GDM1 (cell line): Measurements from ENCODE around the gene PCDHGC4.

ENCODE experiments used
- DNase-seq: peaks from one replicate; lab custom pipeline; 2025; lab: John Stamatoyannopoulos, UW

PCDHGC4 gene

GRCh38 chr5:141512911-141513626 is 28.2 kb downstream of the PCDHGC4 start:
- DNase-seq, result no peak

- DNase-seq, result no peak
These were observed 28.9 kb downstream of the PCDHGC4 start for GRCh38 chr5:141513627-141514329.

DNA sequence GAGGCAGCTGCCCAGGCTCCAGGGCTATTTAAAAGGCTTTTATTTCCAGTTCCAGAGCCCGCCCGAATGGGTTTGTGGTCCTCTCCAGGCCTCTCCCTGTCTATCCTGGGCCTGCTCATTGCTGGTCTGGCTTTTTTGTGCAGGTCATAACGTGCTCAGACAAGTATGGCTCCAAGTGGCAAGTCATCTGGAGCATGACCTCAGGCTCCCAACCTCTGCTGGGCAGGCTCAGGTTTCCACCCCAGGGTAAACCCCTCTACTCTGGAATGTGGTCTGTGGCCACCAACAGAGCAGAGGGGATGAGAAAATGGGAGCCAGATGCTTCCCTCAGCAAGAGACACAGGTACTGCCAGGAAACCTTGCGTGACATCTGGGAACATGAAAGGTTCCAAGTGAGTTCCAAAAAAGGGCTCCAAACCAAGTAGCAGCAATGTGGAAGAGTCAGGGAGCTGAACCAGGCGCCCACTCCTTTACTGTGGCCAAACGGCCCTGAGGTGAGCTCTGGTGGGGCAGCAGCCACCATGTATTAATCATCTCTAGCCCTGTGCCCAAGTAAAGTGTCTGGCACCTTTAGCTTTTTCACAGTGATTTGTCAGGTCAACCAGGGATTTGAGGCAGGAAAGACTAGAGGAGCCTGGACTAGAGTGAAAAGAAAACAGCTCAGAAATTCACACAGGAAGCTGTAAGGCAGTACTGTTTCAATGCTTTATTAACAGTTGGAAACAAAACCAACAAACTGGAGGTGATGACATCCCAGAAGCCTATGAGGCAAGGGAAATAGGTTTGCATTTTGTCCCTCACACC is 29.7 kb downstream of the PCDHGC4 start:
- no peak for DNase-seq

DNA sequence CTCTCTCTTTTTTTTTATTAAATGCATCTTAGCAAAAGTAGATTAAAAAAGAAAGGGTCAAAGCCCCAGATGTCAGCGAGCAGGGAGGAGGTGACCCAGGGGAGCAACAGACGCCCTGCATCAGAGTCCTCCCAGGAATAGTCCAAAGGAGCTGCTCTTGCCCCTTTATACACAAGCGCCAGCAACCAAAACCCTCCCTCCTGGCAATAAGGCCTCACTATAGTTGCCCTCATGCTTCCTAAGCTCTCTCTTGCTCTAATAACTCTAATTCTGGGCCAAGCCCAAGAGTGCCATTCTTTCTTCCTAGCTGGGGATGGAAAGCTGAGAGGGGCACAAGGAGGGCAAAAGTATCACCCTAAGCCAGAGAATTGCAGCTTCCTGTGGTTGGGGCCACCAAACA is 30.3 kb downstream of the PCDHGC4 start:
- DNase-seq, result no peak

DNA sequence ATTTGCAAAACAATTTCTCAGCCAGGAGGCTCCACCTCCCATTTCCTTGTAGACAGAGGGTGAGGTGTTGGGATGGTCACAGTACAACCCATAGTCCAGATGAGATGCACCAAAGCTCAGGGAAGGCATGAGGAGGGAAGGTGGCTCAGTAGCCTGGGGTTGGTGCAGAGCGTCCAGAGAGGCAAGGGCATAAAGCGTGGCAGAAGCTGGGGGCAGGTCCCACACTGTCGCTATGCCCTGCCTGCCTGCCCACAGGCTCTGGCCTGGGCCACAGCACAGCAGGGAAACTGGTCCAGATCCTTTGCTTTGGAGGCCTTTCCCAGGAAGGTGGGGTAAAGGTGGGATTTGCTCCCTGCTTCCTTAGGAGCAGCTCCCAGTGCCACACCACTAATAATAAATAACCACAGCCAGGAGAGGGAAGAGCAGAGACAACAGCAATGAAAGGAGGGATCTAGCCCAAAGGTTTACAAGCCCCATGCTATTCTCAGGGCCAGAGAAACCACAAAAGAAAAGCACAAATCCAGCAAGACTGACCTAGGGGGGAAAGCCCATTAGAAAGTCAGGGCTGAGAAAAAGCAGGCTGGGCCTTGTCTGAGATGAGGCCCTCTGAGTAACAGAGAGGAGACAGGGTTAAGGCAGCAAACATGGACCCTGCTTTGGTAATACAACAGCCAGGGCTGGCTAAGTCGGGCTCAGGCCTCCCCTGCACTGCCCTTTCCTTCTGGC is 31.3 kb downstream of the PCDHGC4 start:
- DNase-seq, result no peak

DNA sequence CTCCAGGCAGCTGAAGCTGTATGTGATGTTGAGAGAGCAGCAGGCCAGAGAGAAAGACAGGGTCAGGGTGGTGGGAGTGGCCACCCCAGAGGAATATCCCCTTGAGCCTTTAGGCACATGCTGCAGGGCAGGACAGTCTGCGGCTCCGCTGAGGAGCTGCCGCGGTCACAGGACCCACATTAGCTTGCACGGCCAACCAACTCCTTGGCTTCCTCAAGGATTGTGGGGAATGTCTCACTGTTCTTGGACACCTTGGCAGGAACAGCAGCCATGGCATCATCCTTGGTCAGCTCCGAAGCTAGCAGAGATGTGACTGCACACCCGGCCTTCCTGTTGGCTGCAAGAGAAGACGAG is 31.8 kb downstream of the PCDHGC4 start:
- DNase-seq, result no peak

GRCh38 chr5:141517312-141517711 is 32.5 kb downstream of the PCDHGC4 start:
- DNase-seq, result no peak

DNA sequence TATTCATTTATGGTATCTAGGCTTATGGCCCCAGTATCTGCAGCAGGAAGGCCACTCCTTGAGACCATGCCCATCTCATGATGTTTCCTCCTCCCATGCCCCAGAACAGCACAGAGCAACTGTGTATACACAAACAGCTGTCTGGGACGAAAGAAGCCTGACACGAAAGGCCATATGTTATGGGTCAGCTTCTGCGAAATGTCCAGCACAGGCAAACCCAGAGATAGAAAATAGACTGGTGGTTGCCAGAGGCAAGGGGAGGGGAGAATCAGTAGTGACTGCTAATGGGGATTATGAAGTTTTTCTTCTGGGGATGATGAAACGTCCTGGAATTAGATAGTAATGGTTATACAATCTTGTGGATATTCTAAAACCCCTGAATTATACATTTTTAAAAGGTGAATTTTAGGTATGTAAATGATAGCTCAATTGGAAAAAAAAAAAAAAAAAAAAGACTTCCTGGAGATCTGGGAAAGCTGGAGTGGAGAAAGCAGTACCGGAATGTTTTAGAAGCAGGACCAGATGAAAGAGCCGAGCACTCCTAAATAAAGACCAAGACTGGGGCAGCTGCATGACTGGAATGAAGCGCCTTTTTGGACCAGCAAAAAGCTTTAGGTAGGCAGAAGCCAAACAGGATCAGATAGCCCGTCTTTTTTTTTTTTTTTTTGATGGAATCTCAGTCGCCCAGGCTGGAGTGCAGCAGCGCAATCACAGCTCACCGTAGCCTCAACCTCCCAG is 33.2 kb downstream of the PCDHGC4 start:
- no peak for DNase-seq

DNA sequence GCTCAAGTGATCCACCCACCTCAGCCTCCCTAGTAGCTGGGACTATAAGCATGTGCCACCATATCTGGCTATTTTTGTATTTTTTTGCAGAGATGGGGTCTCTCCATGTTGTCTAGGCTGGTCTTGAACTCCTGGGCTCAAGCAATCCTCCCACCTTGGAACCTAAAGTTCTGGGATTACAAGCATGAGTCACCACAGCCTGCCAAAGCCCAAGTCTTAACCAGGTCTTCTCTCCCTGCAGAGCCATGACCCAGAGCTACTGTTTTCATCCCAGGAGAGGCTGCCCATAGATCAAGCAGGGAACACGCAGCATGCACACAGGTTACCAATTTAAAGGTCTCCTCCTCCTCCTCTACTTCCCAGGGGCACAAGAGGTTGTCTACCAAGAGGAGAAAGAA is 33.8 kb downstream of the PCDHGC4 start:
- no peak for DNase-seq

DNA sequence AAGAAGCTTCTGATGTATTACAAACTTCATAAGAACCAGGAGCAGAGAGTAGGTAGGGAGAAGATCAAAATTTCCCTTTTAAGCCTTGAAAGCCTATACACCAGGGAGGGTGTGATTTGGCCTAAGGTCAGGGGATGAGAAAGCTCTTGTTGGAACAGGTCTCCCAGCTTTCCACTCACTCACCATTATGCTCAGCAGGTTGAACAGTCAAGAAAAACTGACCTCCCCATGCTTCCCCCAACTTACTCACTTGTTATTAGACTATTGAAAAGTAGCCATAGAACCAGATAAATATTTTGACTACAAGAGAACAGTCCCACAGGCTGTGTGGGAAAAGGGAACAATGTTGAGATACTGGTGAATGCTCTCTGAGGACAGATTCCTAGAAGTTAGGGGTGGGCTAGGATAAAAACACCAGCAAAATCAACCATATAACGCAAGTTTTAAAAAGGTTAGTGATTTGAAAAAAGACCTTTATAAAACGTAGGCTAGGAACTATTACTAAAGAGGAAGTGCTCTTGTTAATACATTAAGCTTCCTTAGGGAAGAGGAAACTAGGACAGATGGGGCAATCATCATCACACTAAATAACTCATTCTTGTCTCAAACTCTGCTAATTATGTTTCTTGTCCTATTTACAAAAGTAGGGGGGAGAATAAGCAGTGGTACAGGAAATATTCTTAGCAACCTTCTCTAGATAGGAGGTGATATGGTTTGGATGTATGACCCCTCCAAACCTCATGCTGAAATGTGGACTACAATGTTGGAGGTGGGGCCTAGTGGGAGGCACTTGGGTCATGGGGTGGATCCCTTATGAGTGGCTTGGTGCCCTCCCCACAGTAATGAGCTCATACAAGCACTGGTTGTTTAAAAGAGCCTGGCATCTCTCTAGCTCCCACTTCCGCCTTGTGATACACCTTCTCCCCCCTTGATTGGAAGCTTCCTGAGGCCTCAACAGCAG is 35.1 kb downstream of the PCDHGC4 start:
- DNase-seq, result no peak

DNA sequence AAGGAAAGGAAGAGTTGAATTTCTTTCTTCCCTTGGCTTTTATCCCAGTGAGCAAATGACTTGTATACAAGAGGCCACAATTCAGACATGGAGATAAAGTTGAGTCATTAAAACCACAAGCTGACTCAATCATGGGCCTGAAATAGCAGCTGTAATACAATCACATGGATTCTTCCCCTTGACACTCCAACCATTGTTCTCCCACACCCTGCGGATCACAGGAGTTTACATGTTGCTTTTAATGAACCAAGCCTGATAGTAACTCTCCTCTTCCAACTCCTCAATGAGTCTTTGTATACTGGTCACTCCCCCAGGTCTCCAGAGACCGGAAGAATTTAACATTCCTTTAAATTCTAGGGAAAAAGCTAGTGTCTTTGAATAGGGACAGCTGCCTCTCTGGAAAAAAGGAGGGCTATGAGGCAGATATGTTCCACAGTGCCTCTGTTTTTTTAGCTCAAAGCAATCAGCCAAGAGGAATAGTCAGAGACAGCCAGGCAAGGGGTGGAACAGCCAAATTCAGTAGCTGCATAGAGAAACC is 36.5 kb downstream of the PCDHGC4 start:
- DNase-seq, result peak; percentile 19

DNA sequence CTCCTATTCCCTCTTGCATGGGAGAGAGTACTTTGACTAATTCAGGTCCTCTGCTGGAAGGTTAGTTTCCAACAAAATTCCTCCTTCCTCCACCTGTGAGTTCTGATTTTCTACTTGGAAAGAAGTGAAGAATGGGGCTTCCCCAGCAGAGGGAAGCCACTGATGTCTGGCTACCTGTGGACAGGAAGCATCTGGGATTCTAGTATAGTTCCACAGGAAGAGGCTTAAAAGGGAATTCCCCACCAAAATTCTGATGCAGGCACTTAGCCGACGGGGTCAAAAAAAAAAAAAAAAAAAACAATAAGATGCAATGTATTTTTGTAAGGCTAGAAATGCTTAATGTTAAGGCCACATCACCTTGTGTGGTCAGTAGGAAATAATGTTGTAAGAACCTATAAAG is 37.5 kb downstream of the PCDHGC4 start:
- DNase-seq, result no peak

DNA sequence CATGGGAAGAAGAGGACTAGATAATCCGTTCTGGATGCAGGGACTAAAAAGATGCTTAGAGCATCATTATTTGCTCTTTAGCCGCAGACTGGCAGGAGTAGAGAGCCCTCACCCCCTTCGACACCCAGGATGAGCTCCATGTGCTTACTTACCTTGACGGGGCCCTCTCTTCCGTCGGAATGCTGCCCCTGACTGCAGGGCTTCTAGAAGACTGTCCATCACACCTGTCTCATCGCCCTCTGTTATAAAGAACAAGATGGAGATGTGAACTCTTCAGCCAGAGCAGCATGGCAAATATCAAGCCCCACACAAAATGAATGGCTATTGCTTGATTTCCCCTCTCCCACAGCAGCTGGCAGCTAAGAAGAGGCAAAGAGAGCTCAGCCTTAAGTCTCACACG is 39.2 kb downstream of the PCDHGC4 start:
- no peak for DNase-seq

DNA sequence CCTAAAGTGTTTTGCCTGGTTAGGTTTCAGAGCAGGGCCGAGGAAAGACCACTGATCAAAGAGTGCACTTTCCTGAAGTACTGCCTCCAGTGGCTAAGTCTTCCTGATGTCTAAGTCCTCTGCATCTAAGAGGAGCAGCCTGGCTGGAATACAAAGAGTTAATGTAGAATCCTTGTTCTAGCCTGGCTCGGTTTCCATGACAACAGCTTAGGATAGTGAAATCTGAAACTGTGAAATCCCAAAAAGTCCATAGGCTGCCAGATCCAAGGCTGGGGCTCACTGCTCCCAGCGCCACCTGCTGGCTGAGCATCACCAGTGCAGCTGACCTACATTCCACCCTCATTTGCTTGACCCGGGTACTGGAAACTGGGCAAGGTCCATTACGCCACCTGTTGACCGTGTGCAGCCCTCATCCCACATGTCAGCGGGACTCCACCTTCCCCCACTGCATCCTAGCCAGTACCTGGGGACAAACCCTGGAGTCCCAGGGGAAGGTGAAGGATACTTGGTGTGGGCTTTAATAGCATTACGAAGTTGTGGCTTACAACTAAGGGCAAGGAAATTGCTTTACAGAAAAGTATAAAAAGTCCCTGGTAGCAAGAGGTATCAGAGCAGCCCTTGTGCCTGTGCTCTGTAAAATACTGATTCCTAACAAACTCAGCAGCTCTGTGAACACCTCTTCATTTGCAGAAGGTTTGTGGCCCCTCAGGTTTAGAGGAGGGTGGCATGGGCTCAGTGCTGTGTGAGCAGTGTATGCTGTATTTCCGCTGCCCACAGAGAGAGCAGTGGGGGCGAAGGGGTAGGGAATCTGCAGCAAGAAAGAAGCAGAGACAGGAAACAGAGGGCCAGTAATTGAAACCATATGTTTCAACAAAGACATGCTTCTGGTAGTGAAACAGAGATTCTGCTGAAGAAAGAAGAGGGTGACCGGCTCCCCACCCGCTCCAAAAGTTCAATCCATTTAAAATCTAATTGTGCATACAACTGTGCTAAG is 40.1 kb downstream of the PCDHGC4 start:
- no peak for DNase-seq

DNA sequence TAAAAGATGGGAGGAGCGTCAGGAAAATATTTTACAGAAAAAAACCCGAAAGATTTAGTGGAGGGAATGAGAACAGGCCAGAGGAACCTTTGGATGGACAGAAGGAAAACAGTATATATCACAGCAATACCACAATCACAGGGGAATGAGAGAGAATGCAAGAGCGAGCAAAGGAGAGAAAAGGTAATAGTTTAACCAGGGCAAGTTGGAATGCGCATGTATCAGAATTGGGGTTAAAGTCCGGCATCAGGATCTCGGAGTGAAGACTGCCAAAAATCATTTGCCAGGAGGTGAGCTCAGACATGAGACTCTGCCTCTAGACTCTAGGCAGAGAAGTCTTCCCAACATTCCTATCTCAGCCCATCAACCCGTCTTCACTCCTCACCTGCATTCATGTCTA is 40.8 kb downstream of the PCDHGC4 start:
- no peak for DNase-seq

DNA sequence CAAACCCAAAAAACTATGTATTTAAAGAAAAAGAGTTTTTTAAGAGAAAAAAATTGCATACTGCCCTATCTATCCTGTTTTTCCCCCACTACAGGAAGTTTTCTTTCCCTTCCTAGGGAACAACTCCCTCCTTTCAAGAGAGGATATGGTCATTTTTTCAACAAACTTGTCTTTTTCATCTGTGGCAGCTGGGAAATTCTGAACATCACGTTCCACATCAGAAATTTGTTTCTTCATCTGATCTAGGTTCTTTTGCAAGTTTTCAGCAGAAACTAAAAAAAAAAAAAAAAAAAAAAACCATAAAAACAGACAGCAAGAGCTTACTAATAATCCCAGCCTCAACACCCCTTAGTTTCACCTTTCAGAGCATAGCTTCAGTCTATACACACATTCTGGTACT is 42.6 kb downstream of the PCDHGC4 start:
- DNase-seq, result no peak

- DNase-seq, result no peak
These were observed 43.6 kb downstream of the PCDHGC4 start for GRCh38 chr5:141528291-141528984.

DNA sequence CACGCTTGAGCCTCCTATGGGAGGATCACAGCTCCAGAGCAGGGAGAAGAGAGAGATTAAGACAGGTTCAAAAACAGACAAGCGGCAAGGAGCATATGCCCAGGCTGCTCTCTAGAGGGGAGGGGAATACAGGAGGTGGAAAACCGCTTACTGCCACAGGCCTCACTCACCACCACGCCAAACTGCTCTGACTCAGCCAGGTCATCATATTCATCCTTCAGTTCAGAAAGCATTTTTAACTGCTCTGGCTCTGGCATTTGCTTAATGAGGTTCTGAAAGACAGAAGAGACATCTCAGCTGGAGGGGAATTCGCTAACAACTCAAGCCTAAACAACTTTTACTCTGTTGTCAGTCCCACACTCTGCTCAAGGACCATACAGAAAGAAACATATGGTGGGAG is 44.2 kb downstream of the PCDHGC4 start:
- no peak for DNase-seq
